Stimulated activated CD4-positive, alpha-beta T cell treated with anti-CD3 and anti-CD28 coated beads, Interleukin-2, amount 100 ng/mL, for 24 hours (primary cell): ENCODE data around the gene CAMK1D.
"Not testable (repeated sequence)": the region's sequence is repeated elsewhere in the genome, so short reads cannot be mapped to it uniquely, and the experiment has no call there.

Source experiments
- DNase-seq, 2 donors: peaks; one replicate each; pipeline ENCODE4 v3.0.0-alpha.2; 2020

The CAMK1D gene

GRCh38 chr10:12735843-12736462, 386.6 kb downstream of the CAMK1D start:
- no peak for DNase-seq

- no peak for DNase-seq
Observed at GRCh38 chr10:12740813-12741212, 391.5 kb downstream of the CAMK1D start.

- DNase-seq = no peak
Observed at GRCh38 chr10:12741360-12741804, 392.0 kb downstream of the CAMK1D start.

GRCh38 chr10:12742771-12743170, 393.4 kb downstream of the CAMK1D start:
- no peak for DNase-seq

- not testable (repeated sequence) for DNase-seq
Observed at GRCh38 chr10:12743466-12743865, 394.1 kb downstream of the CAMK1D start.

GRCh38 chr10:12743941-12744340, 394.6 kb downstream of the CAMK1D start:
- no peak for DNase-seq

- DNase-seq = no peak
Observed at GRCh38 chr10:12748186-12748585, 398.8 kb downstream of the CAMK1D start.

- no peak for DNase-seq
Observed at GRCh38 chr10:12749760-12750478, 400.6 kb downstream of the CAMK1D start.

- no peak for DNase-seq
Observed at GRCh38 chr10:12750526-12751201, 401.3 kb downstream of the CAMK1D start.

- DNase-seq = no peak
Observed at GRCh38 chr10:12755075-12755474, 405.7 kb downstream of the CAMK1D start.

GRCh38 chr10:12757351-12757750, 408.0 kb downstream of the CAMK1D start:
- DNase-seq = no peak

- DNase-seq = no peak
Observed at GRCh38 chr10:12758271-12758670, 408.9 kb downstream of the CAMK1D start.

- no peak for DNase-seq
Observed at GRCh38 chr10:12766223-12766622, 416.9 kb downstream of the CAMK1D start.

- DNase-seq = no peak
Observed at GRCh38 chr10:12768156-12769100, 419.1 kb downstream of the CAMK1D start.

GRCh38 chr10:12769323-12770044, 420.1 kb downstream of the CAMK1D start:
- no peak for DNase-seq

GRCh38 chr10:12771981-12772760, 422.8 kb downstream of the CAMK1D start:
- no peak for DNase-seq

- DNase-seq = no peak
Observed at GRCh38 chr10:12772797-12773587, 423.6 kb downstream of the CAMK1D start.

- no peak for DNase-seq
Observed at GRCh38 chr10:12774204-12774894, 425.0 kb downstream of the CAMK1D start.

- peak in 1 of 2 donors; percentile 22 for DNase-seq
Observed at GRCh38 chr10:12777840-12778585, 428.7 kb downstream of the CAMK1D start.
